Nephron (organoid): ENCODE results near the gene SEBOX.

Source experiments
- H3K27ac Mint-ChIP-seq, 3 experiments: 2 replicates each; pipeline ENCODE4 v1.8.0; 2020; ENCODE audit warnings: mixed read lengths in 3 of 3, mild to moderate bottlenecking in 2 of 3, moderate library complexity in 1 of 3
- H3K27me3 Mint-ChIP-seq: 2 replicates; pipeline ENCODE4 v1.8.0; 2021; ENCODE audit warnings: low read depth, mild to moderate bottlenecking, moderate library complexity, mixed read lengths
- H3K36me3 Mint-ChIP-seq: 2 replicates; pipeline ENCODE4 v1.8.0; 2020; ENCODE audit warnings: low read depth, mixed read lengths
- H3K4me1 Mint-ChIP-seq: 2 replicates; pipeline ENCODE4 v1.8.0; 2020; ENCODE audit warnings: mixed read lengths
- H3K4me3 Mint-ChIP-seq, 3 experiments: 2 replicates each; pipeline ENCODE4 v1.8.0; 2020; ENCODE audit warnings: mild to moderate bottlenecking in 3 of 3, mixed read lengths in 3 of 3, moderate library complexity in 2 of 3
- H3K9me3 Mint-ChIP-seq: 2 replicates; pipeline ENCODE4 v1.8.0; 2020; ENCODE audit warnings: mixed read lengths
- CTCF ChIP-seq, 3 experiments: fragments of 200-600 bp; sonication (generic); IDR thresholded peaks; one replicate each; pipeline ENCODE4 v1.5.0; 2021; ENCODE audit warnings: antibody characterized with exemption in 3 of 3; ENCODE audit not compliant: unreplicated experiment in 3 of 3

Gene SEBOX

GRCh38 chr17:28344435-28344901 is 20.5 kb downstream of the SEBOX start:
- Mint-ChIP-seq H3K36me3 (peaks cover 55% of the 10 kb centered on the region), H3K27ac (no peak overlapping the region), H3K4me3 (no peak overlapping the region), H3K9me3 (no peaks in the 10 kb centered on the region), H3K27me3 (no peaks in the 10 kb centered on the region), H3K4me1 (no peaks in the 10 kb centered on the region)
- no peak for TF ChIP-seq CTCF (IDR thresholded peaks at IDR 0.05; ENCODE audit: unreplicated experiment in 3 of 3)

GRCh38 chr17:28344011-28344410 is 21.0 kb downstream of the SEBOX start:
- Mint-ChIP-seq H3K9me3 (no peaks in the 10 kb centered on the region), H3K27ac (no peak overlapping the region), H3K4me3 (no peak overlapping the region), H3K36me3 (peaks cover 54% of the 10 kb centered on the region), H3K4me1 (no peaks in the 10 kb centered on the region), H3K27me3 (no peaks in the 10 kb centered on the region)
- TF ChIP-seq CTCF (IDR thresholded peaks at IDR 0.05; ENCODE audit: unreplicated experiment in 3 of 3): no peak

- H3K36me3 Mint-ChIP-seq: peaks cover 51% of the 10 kb centered on the region
- H3K4me1 Mint-ChIP-seq: peaks cover 3% of the 10 kb centered on the region
- H3K27ac Mint-ChIP-seq: no peak overlapping the region
- no peak for TF ChIP-seq CTCF (IDR thresholded peaks at IDR 0.05; ENCODE audit: unreplicated experiment in 3 of 3)
- no peak overlapping the region for H3K4me3 Mint-ChIP-seq
- H3K27me3 Mint-ChIP-seq: no peaks in the 10 kb centered on the region
- no peaks in the 10 kb centered on the region for H3K9me3 Mint-ChIP-seq
These were observed 21.5 kb downstream of the SEBOX start for GRCh38 chr17:28343491-28343932.

- no peak for TF ChIP-seq CTCF (IDR thresholded peaks at IDR 0.05; ENCODE audit: unreplicated experiment in 3 of 3)
- H3K27me3 Mint-ChIP-seq: no peaks in the 10 kb centered on the region
- H3K4me1 Mint-ChIP-seq: peaks cover 13% of the 10 kb centered on the region
- peaks cover 44% of the 10 kb centered on the region for H3K36me3 Mint-ChIP-seq
- no peaks in the 10 kb centered on the region for H3K9me3 Mint-ChIP-seq
- H3K27ac Mint-ChIP-seq: no peak overlapping the region
- no peak overlapping the region for H3K4me3 Mint-ChIP-seq
These were observed 22.7 kb downstream of the SEBOX start for GRCh38 chr17:28342313-28342712.

- TF ChIP-seq CTCF (IDR thresholded peaks at IDR 0.05; ENCODE audit: unreplicated experiment in 3 of 3): no peak
These were observed 23.5 kb downstream of the SEBOX start for GRCh38 chr17:28341516-28341915.

GRCh38 chr17:28340374-28340773 is 24.6 kb downstream of the SEBOX start:
- peaks cover 25% of the 10 kb centered on the region for H3K4me1 Mint-ChIP-seq
- no peak overlapping the region for H3K27ac Mint-ChIP-seq
- peaks cover 30% of the 10 kb centered on the region for H3K36me3 Mint-ChIP-seq
- H3K4me3 Mint-ChIP-seq: no peak overlapping the region
- TF ChIP-seq CTCF (IDR thresholded peaks at IDR 0.05; ENCODE audit: unreplicated experiment in 3 of 3): no peak
- H3K27me3 Mint-ChIP-seq: no peaks in the 10 kb centered on the region
- H3K9me3 Mint-ChIP-seq: no peaks in the 10 kb centered on the region

More at GRCh38 chr17:28341516-28341915, 23.5 kb downstream of the SEBOX start:
- H3K4me1 Mint-ChIP-seq: peaks cover 21% of the 10 kb centered on the region
- H3K9me3 Mint-ChIP-seq: no peaks in the 10 kb centered on the region
- no peaks in the 10 kb centered on the region for H3K27me3 Mint-ChIP-seq
- no peak overlapping the region for H3K4me3 Mint-ChIP-seq
- no peak overlapping the region for H3K27ac Mint-ChIP-seq
- H3K36me3 Mint-ChIP-seq: peaks cover 38% of the 10 kb centered on the region
